ENCODE results near the gene MMP17.

MMP17 gene

GRCh38 chr12:131830914-131831571 lies 2.9 kb downstream of the MMP17 start:
- no peak for DNase-seq

GRCh38 chr12:131831635-131832041 lies 3.4 kb downstream of the MMP17 start:
- no peak for DNase-seq

- DNase-seq: no peak
Measured at GRCh38 chr12:131832321-131833231, 4.4 kb downstream of the MMP17 start.

- no peak for DNase-seq
Measured at GRCh38 chr12:131833288-131833895, 5.2 kb downstream of the MMP17 start.

GRCh38 chr12:131833896-131834641 lies 5.9 kb downstream of the MMP17 start:
- no peak for DNase-seq

GRCh38 chr12:131834798-131835615 lies 6.8 kb downstream of the MMP17 start:
- DNase-seq: no peak

- no peak for DNase-seq
Measured at GRCh38 chr12:131835616-131836171, 7.5 kb downstream of the MMP17 start.

- DNase-seq: no peak
Measured at GRCh38 chr12:131836193-131836592, 8.0 kb downstream of the MMP17 start.

- no peak for DNase-seq
Measured at GRCh38 chr12:131836714-131837397, 8.7 kb downstream of the MMP17 start.

GRCh38 chr12:131840643-131841416 lies 12.6 kb downstream of the MMP17 start:
- DNase-seq: no peak

GRCh38 chr12:131841547-131841946 lies 13.4 kb downstream of the MMP17 start:
- no peak for DNase-seq

GRCh38 chr12:131842169-131842568 lies 14.0 kb downstream of the MMP17 start:
- DNase-seq: no peak

- DNase-seq: no peak
Measured at GRCh38 chr12:131843527-131843926, 15.3 kb downstream of the MMP17 start.

- DNase-seq: no peak
Measured at GRCh38 chr12:131844140-131844539, 15.9 kb downstream of the MMP17 start.

GRCh38 chr12:131844656-131845055 lies 16.5 kb downstream of the MMP17 start:
- DNase-seq: no peak

GRCh38 chr12:131845121-131845520 lies 16.9 kb downstream of the MMP17 start:
- DNase-seq: no peak

GRCh38 chr12:131847456-131847855 lies 19.3 kb downstream of the MMP17 start:
- DNase-seq: no peak

GRCh38 chr12:131848753-131849152 lies 20.6 kb downstream of the MMP17 start:
- no peak for DNase-seq

- DNase-seq: no peak
Measured at GRCh38 chr12:131849700-131850553, 21.7 kb downstream of the MMP17 start.

Measured in CD4-positive, alpha-beta T cell treated with Interferon alpha-2 for 1 hour (primary cell).